BJ (cell line): ENCODE measurements around the gene MCOLN2. TPM values are rescaled to one million over a fixed set of nuclear protein-coding genes. Genes with fewer than 3 reads are reported as not detected.

Source experiments
- CTCF ChIA-PET: fragments of 350-600 bp; formaldehyde crosslinking; extraction: SDS; loops from one replicate; lab custom pipeline; 2021; ENCODE audit warnings: antibody characterized with exemption, inconsistent platforms; lab: Yijun Ruan, JAX
- POLR2A ChIA-PET: fragments of 300-600 bp; sonication (Branson Sonifier 250); formaldehyde crosslinking; extraction: SDS; loops from one replicate; lab custom pipeline; 2021; ENCODE audit warnings: antibody characterized with exemption; lab: Charles Lee
- DNase-seq: peaks from one replicate; pipeline ENCODE4 v3.0.0-alpha.2; 2011; ENCODE audit warnings: low read depth
- H3K27me3 ChIP-seq: 2 replicates; pipeline ENCODE4 v1.6.0; 2011; ENCODE audit warnings: low read length; ENCODE audit not compliant: control insufficient read depth, insufficient read depth
- H3K36me3 ChIP-seq: 2 replicates; pipeline ENCODE4 v1.5.1; 2011; ENCODE audit warnings: low read length; ENCODE audit not compliant: control insufficient read depth, insufficient read depth
- H3K4me3 ChIP-seq: 2 replicates; pipeline ENCODE4 v1.5.1; 2011; ENCODE audit warnings: low read depth, mild to moderate bottlenecking, control low read depth, low read length
- CTCF ChIP-seq: IDR thresholded peaks from 2 replicates; pipeline ENCODE4 v1.5.1; 2011; ENCODE audit warnings: low read depth, mild to moderate bottlenecking, control low read depth, inconsistent platforms, low read length, moderate library complexity; ENCODE audit not compliant: insufficient read depth
- polyA plus RNA-seq: library from polyadenylated mRNA; depleted of rRNA; stranded (reverse); fragments of >200 nt; gene quantifications from 2 replicates; pipeline ENCODE4 v1.2.3, GENCODE V29; 2011

The MCOLN2 gene
- polyA plus RNA-seq, 1 experiment = 0.29 TPM

GRCh38 chr1:84888753-84889152 is 108.2 kb downstream of the MCOLN2 start:
- no peak for TF ChIP-seq CTCF
- peaks cover 10% of the 10 kb centered on the region for H3K27me3 ChIP-seq
- CTCF ChIA-PET = no interaction called here
- no peak overlapping the region for H3K4me3 ChIP-seq
- DNase-seq = no peak
- POLR2A ChIA-PET = no interaction called here
- no peaks in the 10 kb centered on the region for H3K36me3 ChIP-seq

- ChIA-PET CTCF (no interaction called here), POLR2A (no interaction called here)
- no peaks in the 10 kb centered on the region for H3K36me3 ChIP-seq
- no peak for TF ChIP-seq CTCF
- no peak overlapping the region for H3K4me3 ChIP-seq
- DNase-seq = no peak
- peaks cover under 1% of the 10 kb centered on the region for H3K27me3 ChIP-seq
These were observed 109.5 kb downstream of the MCOLN2 start for GRCh38 chr1:84887261-84887934.

GRCh38 chr1:84885469-84885868 is 111.4 kb downstream of the MCOLN2 start:
- no peaks in the 10 kb centered on the region for H3K36me3 ChIP-seq
- CTCF ChIA-PET = interaction anchor here (1.3 kb wide), 1 partner anchor 8 kb away, joined by 4 read pairs; no protein-coding TSS in a partner anchor
- no peak for DNase-seq

GRCh38 chr1:84884671-84885389 is 112.1 kb downstream of the MCOLN2 start:
- CTCF ChIA-PET = interaction anchor here (1.3 kb wide), 1 partner anchor 8 kb away, joined by 4 read pairs; no protein-coding TSS in a partner anchor

More at GRCh38 chr1:84885469-84885868, 111.4 kb downstream of the MCOLN2 start:
- H3K4me3 ChIP-seq = no peak overlapping the region
- no peaks in the 10 kb centered on the region; the same call in 1 of the 2 replicates for H3K27me3 ChIP-seq
- TF ChIP-seq CTCF = no peak
- POLR2A ChIA-PET = no interaction called here

More at GRCh38 chr1:84884671-84885389, 112.1 kb downstream of the MCOLN2 start:
- 0 out of 2 replicates have a peak, but pooled peaks have one; percentile 14 for TF ChIP-seq CTCF
- H3K27me3 ChIP-seq = no peaks in the 10 kb centered on the region; the same call in 1 of the 2 replicates
- DNase-seq = no peak
- POLR2A ChIA-PET = no interaction called here
- H3K4me3 ChIP-seq = no peak overlapping the region
- H3K36me3 ChIP-seq = no peaks in the 10 kb centered on the region
